ENCODE measurements around the gene ZNF674. TPM values are rescaled to one million over a fixed set of nuclear protein-coding genes. Genes with fewer than 3 reads are reported as not detected.

The ZNF674 gene
- total RNA-seq = 6.3 to 6.5 TPM (median 6.4 TPM) in 3 replicates
- long read RNA-seq, partial matches to known transcripts = 0 of 3 reads
- long read RNA-seq, other reads (novel, unspliced or antisense) = 3 of 3 reads

DNA sequence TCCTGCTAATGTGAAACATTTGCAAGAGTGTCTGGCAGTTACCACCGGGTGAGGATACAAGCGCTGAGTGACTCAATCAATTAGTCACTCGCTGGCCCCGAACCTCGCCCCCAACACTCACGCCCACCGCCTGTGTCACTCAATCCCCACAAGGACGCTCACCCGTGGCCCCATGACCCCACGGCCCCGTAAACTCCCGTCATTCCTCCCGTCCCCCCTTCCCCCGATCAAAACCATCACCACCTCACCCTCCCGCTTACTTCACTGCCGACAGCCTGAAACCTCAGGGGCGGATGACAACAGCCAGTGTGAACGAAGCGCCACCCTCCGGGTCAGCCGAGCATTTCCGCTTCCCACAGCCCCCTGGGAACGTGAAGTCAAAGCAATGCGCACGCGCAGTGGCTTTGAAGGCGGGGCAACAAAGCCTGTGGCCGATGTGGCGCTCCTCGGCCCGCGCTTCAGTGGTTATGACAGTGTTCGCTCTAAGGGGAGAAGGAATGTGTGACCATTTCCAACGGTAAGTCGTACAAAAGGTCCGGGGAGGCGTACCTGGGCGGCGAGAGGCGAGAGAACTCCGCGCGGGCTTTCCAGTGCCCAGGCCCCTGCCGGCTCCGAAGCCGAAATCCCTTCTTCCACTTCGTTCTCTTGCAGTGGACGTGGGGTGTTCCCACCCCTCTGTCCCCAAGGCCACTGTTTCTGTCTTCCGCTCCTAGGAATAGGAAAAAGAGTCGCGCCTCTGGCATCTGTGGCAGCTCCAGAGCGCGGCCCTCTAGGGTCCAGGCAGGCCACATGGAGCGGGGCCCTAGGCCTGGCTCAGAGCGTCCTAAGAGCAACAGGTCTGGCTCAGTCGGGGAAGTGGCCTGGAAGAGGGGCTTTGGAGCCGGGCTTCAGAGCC, at the start of gene ZNF674:
Gene ZNF674, minus strand, starts transcription at position 311 of the 895 bp plus-strand sequence. CDS start 3,334 bp downstream, outside the sequence.
- DNase-seq (ENCODE audit: low spot score) = peak; percentile 96
- peak within 1 kb of the TSS; percentile 100 for H3K27ac Mint-ChIP-seq (ENCODE audit: unreplicated experiment)
- peaks cover 35% of the 10 kb centered on the region for H3K4me1 Mint-ChIP-seq (ENCODE audit: low read depth)
- H3K36me3 Mint-ChIP-seq (ENCODE audit: low read depth) = peaks cover 3% of the 10 kb centered on the region
- peaks cover 13% of the 10 kb centered on the region for H3K9me3 Mint-ChIP-seq (ENCODE audit: low read depth)
- peak within 1 kb of the TSS; percentile 97 for H3K4me3 Mint-ChIP-seq (ENCODE audit: unreplicated experiment)
- TF ChIP-seq, protein P1, sequence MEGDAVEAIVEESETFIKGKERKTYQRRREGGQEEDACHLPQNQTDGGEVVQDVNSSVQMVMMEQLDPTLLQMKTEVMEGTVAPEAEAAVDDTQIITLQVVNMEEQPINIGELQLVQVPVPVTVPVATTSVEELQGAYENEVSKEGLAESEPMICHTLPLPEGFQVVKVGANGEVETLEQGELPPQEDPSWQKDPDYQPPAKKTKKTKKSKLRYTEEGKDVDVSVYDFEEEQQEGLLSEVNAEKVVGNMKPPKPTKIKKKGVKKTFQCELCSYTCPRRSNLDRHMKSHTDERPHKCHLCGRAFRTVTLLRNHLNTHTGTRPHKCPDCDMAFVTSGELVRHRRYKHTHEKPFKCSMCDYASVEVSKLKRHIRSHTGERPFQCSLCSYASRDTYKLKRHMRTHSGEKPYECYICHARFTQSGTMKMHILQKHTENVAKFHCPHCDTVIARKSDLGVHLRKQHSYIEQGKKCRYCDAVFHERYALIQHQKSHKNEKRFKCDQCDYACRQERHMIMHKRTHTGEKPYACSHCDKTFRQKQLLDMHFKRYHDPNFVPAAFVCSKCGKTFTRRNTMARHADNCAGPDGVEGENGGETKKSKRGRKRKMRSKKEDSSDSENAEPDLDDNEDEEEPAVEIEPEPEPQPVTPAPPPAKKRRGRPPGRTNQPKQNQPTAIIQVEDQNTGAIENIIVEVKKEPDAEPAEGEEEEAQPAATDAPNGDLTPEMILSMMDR (IDR thresholded peaks at IDR 0.05) = peak; percentile 57
- H3K27me3 Mint-ChIP-seq (ENCODE audit: low read depth) = no peaks in the 10 kb centered on the region

- H3K4me1 Mint-ChIP-seq (ENCODE audit: low read depth) = peaks cover 53% of the 10 kb centered on the region
- TF ChIP-seq, protein P1 (IDR thresholded peaks at IDR 0.05) = no peak
Observed at GRCh38 chrX:46589977-46590723, 44.9 kb upstream of the ZNF674 start.

DNA sequence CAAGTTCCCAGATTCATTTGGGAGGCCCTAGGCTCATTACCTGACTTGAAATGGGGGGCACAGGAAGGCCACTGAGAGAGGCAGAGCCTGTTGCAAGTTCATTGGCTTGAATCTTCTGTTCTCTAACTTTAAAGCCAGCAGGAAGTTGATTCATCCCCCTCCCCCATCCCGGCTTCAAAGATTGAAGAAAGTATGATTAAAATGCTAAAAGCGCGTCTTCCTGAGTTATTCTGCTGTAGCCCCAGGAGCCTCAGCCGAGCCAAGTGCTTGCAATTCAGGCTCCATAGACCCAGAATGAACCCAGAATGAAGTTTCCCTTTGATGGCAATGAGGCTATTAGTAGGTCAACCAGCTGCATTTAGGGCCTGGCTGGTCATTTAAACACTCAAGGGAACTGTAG, 43.0 kb upstream of the ZNF674 start:
- Mint-ChIP-seq H3K27ac (ENCODE audit: unreplicated experiment) (peak overlapping the region; percentile 81), H3K27me3 (ENCODE audit: low read depth) (no peaks in the 10 kb centered on the region), H3K4me1 (ENCODE audit: low read depth) (peaks cover 64% of the 10 kb centered on the region), H3K9me3 (ENCODE audit: low read depth) (peaks cover 6% of the 10 kb centered on the region), H3K4me3 (ENCODE audit: unreplicated experiment) (peak overlapping the region; percentile 38), H3K36me3 (ENCODE audit: low read depth) (no peaks in the 10 kb centered on the region)
- no peak for DNase-seq (ENCODE audit: low spot score)
- TF ChIP-seq, protein P1 (IDR thresholded peaks at IDR 0.05) = no peak

More at GRCh38 chrX:46589977-46590723, 44.9 kb upstream of the ZNF674 start:
- Mint-ChIP-seq H3K27me3 (ENCODE audit: low read depth) (no peaks in the 10 kb centered on the region), H3K27ac (ENCODE audit: unreplicated experiment) (no peak overlapping the region), H3K9me3 (ENCODE audit: low read depth) (peaks cover 8% of the 10 kb centered on the region), H3K36me3 (ENCODE audit: low read depth) (no peaks in the 10 kb centered on the region), H3K4me3 (ENCODE audit: unreplicated experiment) (no peak overlapping the region)
- DNase-seq (ENCODE audit: low spot score) = no peak

GRCh38 chrX:46587753-46588171, 42.5 kb upstream of the ZNF674 start:
- Mint-ChIP-seq H3K27ac (ENCODE audit: unreplicated experiment) (peak overlapping the region; percentile 81), H3K36me3 (ENCODE audit: low read depth) (no peaks in the 10 kb centered on the region), H3K4me1 (ENCODE audit: low read depth) (peaks cover 67% of the 10 kb centered on the region), H3K27me3 (ENCODE audit: low read depth) (no peaks in the 10 kb centered on the region), H3K4me3 (ENCODE audit: unreplicated experiment) (peak overlapping the region; percentile 38), H3K9me3 (ENCODE audit: low read depth) (peaks cover 6% of the 10 kb centered on the region)
- TF ChIP-seq, protein P1 (IDR thresholded peaks at IDR 0.05) = no peak
- no peak for DNase-seq (ENCODE audit: low spot score)

DNA sequence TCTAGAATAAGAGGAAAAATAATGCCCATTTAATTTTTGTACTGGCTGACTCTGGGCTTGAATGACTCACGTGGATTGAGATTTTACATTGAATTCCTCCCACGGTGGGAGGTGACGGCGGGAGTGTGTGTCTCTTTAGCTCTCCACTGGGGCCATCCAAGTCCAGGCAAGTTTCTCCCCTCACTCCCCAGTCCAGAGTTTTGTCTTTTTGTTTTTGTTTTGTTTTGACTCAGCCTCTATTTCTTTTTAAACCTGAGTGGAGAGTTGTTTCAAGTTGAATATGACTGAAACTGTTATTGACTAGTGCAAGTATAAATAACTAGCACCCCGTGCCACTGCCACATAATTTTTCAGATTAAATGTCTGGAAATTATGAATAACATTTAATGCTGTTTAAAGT, 41.9 kb upstream of the ZNF674 start:
- H3K27me3 Mint-ChIP-seq (ENCODE audit: low read depth) = no peaks in the 10 kb centered on the region
- peaks cover 4% of the 10 kb centered on the region for H3K9me3 Mint-ChIP-seq (ENCODE audit: low read depth)
- H3K36me3 Mint-ChIP-seq (ENCODE audit: low read depth) = no peaks in the 10 kb centered on the region
- no peak for DNase-seq (ENCODE audit: low spot score)
- peak overlapping the region; percentile 82 for H3K27ac Mint-ChIP-seq (ENCODE audit: unreplicated experiment)
- no peak overlapping the region for H3K4me3 Mint-ChIP-seq (ENCODE audit: unreplicated experiment)
- peaks cover 73% of the 10 kb centered on the region for H3K4me1 Mint-ChIP-seq (ENCODE audit: low read depth)
- TF ChIP-seq, protein P1 (IDR thresholded peaks at IDR 0.05) = no peak

All from chondrocyte (in vitro differentiated cells).